ENCODE results near the gene AHCTF1. TPM values are rescaled to one million over a fixed set of nuclear protein-coding genes. Genes with fewer than 3 reads are reported as not detected.

AHCTF1 gene
- total and polyA plus RNA-seq, 9 of the 15 experiments (the other 6 are each of a cell fraction or from before 2014, with no cell fraction given): 9.4 to 102 (median 47.6) TPM

GRCh38 chr1:246931549-246932365 lies at the start of gene AHCTF1 (continued):
- TF ChIP-seq ZBTB33 (CRISPR knock-in tag; IDR thresholded peaks at IDR 0.05) (peak; percentile 41; the same call in 1 of the 2 replicates), ZC3H11A (IDR thresholded peaks at IDR 0.05; ENCODE audit: low read depth, low read length) (no peak; the same call in 1 of the 2 replicates), HNRNPK (IDR thresholded peaks at IDR 0.05; ENCODE audit: low read depth, low read length, poor library complexity, severe bottlenecking) (no peak), ZNF146 (CRISPR knock-in tag; IDR thresholded peaks at IDR 0.05; ENCODE audit: unreplicated experiment) (peak; percentile 5), REST (IDR thresholded peaks at IDR 0.05; ENCODE audit: borderline replicate concordance) (peak; percentile 58), REST (CRISPR knock-in tag; IDR thresholded peaks at IDR 0.05; ENCODE audit: low read depth) (peak; percentile 81), ETV6 (IDR thresholded peaks at IDR 0.05; ENCODE audit: borderline replicate concordance in 1 of 2, low read depth in 2 of 2, low read length in 1 of 2) (no peak; a peak in 1 of 4 replicates), ETV6 (CRISPR knock-in tag; IDR thresholded peaks at IDR 0.05; ENCODE audit: borderline replicate concordance) (no peak), ZNF263 (CRISPR knock-in tag; IDR thresholded peaks at IDR 0.05; ENCODE audit: borderline replicate concordance) (0 out of 2 replicates have a peak, but pooled peaks have one; percentile 32), TAL1 (IDR thresholded peaks at IDR 0.05) (no peak), NR2C2 (CRISPR knock-in tag; IDR thresholded peaks at IDR 0.05) (peak; percentile 70; the same call in 1 of the 2 replicates), NR2C2 (tag; IDR thresholded peaks at IDR 0.05) (peak; percentile 90), PBX2 (CRISPR knock-in tag; IDR thresholded peaks at IDR 0.05; ENCODE audit: low read depth) (no peak), PBX2 (tag; conservative IDR thresholded peaks at IDR 0.05; ENCODE audit: low read depth) (no peak), ATF7 (IDR thresholded peaks at IDR 0.05) (peak; percentile 67)

Measured in K562 (cell line).